ENCODE results near the gene KLHL2.

KLHL2 gene

GRCh38 chr4:165359506-165359905 lies 152.1 kb downstream of the KLHL2 start:
- TF ChIP-seq, protein P1, sequence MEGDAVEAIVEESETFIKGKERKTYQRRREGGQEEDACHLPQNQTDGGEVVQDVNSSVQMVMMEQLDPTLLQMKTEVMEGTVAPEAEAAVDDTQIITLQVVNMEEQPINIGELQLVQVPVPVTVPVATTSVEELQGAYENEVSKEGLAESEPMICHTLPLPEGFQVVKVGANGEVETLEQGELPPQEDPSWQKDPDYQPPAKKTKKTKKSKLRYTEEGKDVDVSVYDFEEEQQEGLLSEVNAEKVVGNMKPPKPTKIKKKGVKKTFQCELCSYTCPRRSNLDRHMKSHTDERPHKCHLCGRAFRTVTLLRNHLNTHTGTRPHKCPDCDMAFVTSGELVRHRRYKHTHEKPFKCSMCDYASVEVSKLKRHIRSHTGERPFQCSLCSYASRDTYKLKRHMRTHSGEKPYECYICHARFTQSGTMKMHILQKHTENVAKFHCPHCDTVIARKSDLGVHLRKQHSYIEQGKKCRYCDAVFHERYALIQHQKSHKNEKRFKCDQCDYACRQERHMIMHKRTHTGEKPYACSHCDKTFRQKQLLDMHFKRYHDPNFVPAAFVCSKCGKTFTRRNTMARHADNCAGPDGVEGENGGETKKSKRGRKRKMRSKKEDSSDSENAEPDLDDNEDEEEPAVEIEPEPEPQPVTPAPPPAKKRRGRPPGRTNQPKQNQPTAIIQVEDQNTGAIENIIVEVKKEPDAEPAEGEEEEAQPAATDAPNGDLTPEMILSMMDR (IDR thresholded peaks at IDR 0.05; ENCODE audit: low read depth, low read length), result no peak
- in situ Hi-C loops (cut with HindIII; ENCODE audit: low sequenced_read_pairs), result no loop called here
- no peak overlapping the region for H3K4me3 ChIP-seq (ENCODE audit: low read depth, low read length)
- no peak for DNase-seq (ENCODE audit: low read depth, low spot score)

DNA sequence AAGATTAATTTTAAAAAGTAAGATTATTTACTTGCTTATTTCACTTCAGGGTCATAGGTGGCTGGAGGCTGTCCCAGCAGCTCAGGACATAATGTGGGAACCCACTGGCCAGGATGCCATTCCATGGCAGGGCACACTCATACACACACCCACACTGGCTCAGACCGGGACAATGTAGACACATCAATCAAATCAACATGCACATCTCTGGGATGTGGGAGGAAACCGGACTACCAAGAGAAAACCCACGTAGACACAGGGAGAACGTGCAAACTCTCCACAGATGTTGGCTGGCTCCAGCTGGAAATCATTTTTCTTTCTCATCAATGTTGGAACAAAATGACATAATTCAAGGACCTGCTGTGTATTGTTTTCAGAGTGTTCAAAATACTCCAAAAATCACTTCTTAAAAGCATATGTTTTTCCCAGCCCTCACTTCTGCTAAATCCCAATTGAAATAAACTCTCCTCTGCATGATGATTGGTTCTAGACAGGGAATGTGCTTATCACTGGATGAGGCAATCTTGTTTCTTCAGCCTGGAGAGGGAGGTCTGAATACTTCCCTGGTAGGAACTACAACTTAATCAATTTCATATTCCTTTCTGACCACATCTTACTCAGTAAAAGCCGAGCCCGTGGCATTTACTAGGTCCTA lies 152.8 kb downstream of the KLHL2 start:
- TF ChIP-seq, protein P1 (IDR thresholded peaks at IDR 0.05; ENCODE audit: low read depth, low read length), result no peak
- no peak for DNase-seq (ENCODE audit: low read depth, low spot score)
- no peak overlapping the region for H3K4me3 ChIP-seq (ENCODE audit: low read depth, low read length)
- in situ Hi-C loops (cut with HindIII; ENCODE audit: low sequenced_read_pairs), result no loop called here

GRCh38 chr4:165360985-165361670 lies 153.8 kb downstream of the KLHL2 start:
- in situ Hi-C loops (cut with HindIII; ENCODE audit: low sequenced_read_pairs), result no loop called here
- no peak for DNase-seq (ENCODE audit: low read depth, low spot score)
- TF ChIP-seq, protein P1 (IDR thresholded peaks at IDR 0.05; ENCODE audit: low read depth, low read length), result no peak
- H3K4me3 ChIP-seq (ENCODE audit: low read depth, low read length), result no peak overlapping the region

DNA sequence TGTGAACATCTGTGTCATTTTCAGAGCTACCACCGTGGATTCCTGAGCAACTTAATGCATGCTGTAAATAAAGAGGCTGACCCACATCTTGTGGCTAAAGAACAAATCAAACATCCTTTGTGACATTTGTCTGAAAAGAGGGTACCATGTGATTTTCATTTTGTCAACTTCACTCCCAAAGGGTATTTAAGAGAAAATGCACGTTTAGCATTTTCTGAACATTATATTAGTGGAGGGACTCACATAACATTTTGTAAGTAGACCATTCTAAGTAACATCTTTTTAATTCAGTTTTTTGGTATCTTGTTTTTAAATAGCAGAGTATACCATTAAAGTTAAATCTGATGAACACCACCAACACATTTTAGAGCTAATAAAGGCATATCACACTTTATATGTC lies 154.4 kb downstream of the KLHL2 start:
- TF ChIP-seq, protein P1 (IDR thresholded peaks at IDR 0.05; ENCODE audit: low read depth, low read length), result no peak
- in situ Hi-C loops (cut with HindIII; ENCODE audit: low sequenced_read_pairs), result no loop called here
- H3K4me3 ChIP-seq (ENCODE audit: low read depth, low read length), result no peak overlapping the region
- no peak for DNase-seq (ENCODE audit: low read depth, low spot score)

- no peak for DNase-seq (ENCODE audit: low read depth, low spot score)
- in situ Hi-C loops (cut with HindIII; ENCODE audit: low sequenced_read_pairs), result no loop called here
These were observed 157.2 kb downstream of the KLHL2 start for GRCh38 chr4:165364452-165365080.

GRCh38 chr4:165367040-165367439 lies 159.7 kb downstream of the KLHL2 start:
- in situ Hi-C loops (cut with HindIII; ENCODE audit: low sequenced_read_pairs), result no loop called here
- no peak overlapping the region for H3K4me3 ChIP-seq (ENCODE audit: low read depth, low read length)
- TF ChIP-seq, protein P1 (IDR thresholded peaks at IDR 0.05; ENCODE audit: low read depth, low read length), result no peak
- DNase-seq (ENCODE audit: low read depth, low spot score), result no peak

More at GRCh38 chr4:165364452-165365080, 157.2 kb downstream of the KLHL2 start:
- H3K4me3 ChIP-seq (ENCODE audit: low read depth, low read length), result no peak overlapping the region
- TF ChIP-seq, protein P1 (IDR thresholded peaks at IDR 0.05; ENCODE audit: low read depth, low read length), result no peak

Measured in astrocyte of the spinal cord (primary cell).